HG03159 (cell line): ENCODE results near the gene EHD4.

Experiments used
- ATAC-seq: cut with Tn5 transposase; IDR thresholded peaks from one replicate; pipeline ENCODE4 v1.9.1; 2021; ENCODE audit warnings: mild to moderate bottlenecking, moderate library complexity; ENCODE audit not compliant: unreplicated experiment

The EHD4 gene

GRCh38 chr15:41899854-41900442, 72.4 kb downstream of the EHD4 start:
- no peak for ATAC-seq

- no peak for ATAC-seq
Measured at GRCh38 chr15:41897363-41897799, 75.0 kb downstream of the EHD4 start.

GRCh38 chr15:41896566-41896965, 75.8 kb downstream of the EHD4 start:
- ATAC-seq, result no peak

- ATAC-seq, result no peak
Measured at GRCh38 chr15:41895957-41896356, 76.4 kb downstream of the EHD4 start.

- no peak for ATAC-seq
Measured at GRCh38 chr15:41895491-41895890, 76.9 kb downstream of the EHD4 start.

- peak; percentile 86 for ATAC-seq
Measured at GRCh38 chr15:41894791-41895463, 77.4 kb downstream of the EHD4 start.

- no peak for ATAC-seq
Measured at GRCh38 chr15:41894251-41894790, 78.0 kb downstream of the EHD4 start.

- ATAC-seq, result no peak
Measured at GRCh38 chr15:41893422-41894250, 78.7 kb downstream of the EHD4 start, which contains the start of gene SPTBN5. TSS of gene SPTBN5 (minus strand) at chr15:41894053. CDS start at chr15:41893497, 556 bp downstream.

GRCh38 chr15:41892621-41893421, 79.5 kb downstream of the EHD4 start:
- ATAC-seq, result no peak

GRCh38 chr15:41891946-41892345, 80.4 kb downstream of the EHD4 start:
- no peak for ATAC-seq

GRCh38 chr15:41891226-41891625, 81.1 kb downstream of the EHD4 start:
- no peak for ATAC-seq

- no peak for ATAC-seq
Measured at GRCh38 chr15:41890050-41890690, 82.2 kb downstream of the EHD4 start.

GRCh38 chr15:41888662-41889253, 83.6 kb downstream of the EHD4 start:
- ATAC-seq, result no peak

- ATAC-seq, result no peak
Measured at GRCh38 chr15:41887893-41888292, 84.5 kb downstream of the EHD4 start.

GRCh38 chr15:41887161-41887560, 85.2 kb downstream of the EHD4 start:
- no peak for ATAC-seq

GRCh38 chr15:41886741-41887140, 85.6 kb downstream of the EHD4 start:
- no peak for ATAC-seq

- ATAC-seq, result no peak
Measured at GRCh38 chr15:41885841-41886240, 86.5 kb downstream of the EHD4 start.

GRCh38 chr15:41885321-41885720, 87.0 kb downstream of the EHD4 start:
- no peak for ATAC-seq

GRCh38 chr15:41884458-41884857, 87.9 kb downstream of the EHD4 start:
- no peak for ATAC-seq

- no peak for ATAC-seq
Measured at GRCh38 chr15:41883484-41883825, 88.9 kb downstream of the EHD4 start.
